Measurements from ENCODE around the gene PRKCSH.
A peak's percentile ranks its signal among the peaks of the same experiment; 100 is the strongest.

PRKCSH gene, protein sequence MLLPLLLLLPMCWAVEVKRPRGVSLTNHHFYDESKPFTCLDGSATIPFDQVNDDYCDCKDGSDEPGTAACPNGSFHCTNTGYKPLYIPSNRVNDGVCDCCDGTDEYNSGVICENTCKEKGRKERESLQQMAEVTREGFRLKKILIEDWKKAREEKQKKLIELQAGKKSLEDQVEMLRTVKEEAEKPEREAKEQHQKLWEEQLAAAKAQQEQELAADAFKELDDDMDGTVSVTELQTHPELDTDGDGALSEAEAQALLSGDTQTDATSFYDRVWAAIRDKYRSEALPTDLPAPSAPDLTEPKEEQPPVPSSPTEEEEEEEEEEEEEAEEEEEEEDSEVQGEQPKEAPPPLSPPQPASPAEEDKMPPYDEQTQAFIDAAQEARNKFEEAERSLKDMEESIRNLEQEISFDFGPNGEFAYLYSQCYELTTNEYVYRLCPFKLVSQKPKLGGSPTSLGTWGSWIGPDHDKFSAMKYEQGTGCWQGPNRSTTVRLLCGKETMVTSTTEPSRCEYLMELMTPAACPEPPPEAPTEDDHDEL

DNA sequence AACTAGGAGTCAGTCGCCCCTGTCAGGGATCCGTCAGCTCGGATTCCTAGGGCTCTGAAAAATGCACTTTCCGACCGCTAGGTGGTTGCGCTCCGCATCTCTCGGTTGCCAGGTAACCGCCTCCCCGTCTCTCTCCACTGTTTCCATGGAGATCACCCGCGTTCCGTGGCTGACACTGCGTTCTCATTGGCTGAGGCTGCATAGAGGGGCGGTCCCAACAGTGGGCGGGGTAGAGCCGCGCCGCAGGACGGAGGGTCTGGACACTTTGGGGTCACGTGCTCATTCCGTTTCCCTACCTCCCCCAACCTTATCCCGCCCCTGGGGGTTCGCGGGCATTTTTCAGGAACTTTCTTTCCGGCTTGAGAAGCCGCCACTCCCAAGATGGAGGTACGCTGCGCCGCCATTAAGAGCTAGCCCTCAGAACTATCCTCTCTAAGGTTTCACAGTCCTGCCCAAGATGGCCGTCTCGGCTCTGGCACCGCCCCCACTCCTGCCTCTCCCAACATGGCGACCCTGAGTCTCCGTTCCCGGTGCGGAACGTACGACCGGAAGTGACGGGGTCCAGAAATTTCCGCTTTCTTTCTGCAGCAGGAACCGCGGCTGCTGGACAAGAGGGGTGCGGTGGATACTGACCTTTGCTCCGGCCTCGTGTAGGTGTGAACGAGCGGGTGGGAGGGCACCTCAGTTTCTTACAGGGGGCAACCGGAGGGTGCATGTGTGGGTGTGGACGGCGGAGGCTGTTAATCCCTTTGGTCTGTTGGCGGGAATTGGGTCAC lies at the start of gene PRKCSH, which contains the start of gene ODAD3:
PRKCSH (plus strand) TSS at position 579 of the 776 bp plus-strand sequence. CDS start 483 bp downstream, outside the sequence.
ODAD3 (minus strand) TSS at position 65 of the 776 bp plus-strand sequence. CDS start 105 bp downstream, outside the sequence.
- peak; percentile 100 for DNase-seq

DNA sequence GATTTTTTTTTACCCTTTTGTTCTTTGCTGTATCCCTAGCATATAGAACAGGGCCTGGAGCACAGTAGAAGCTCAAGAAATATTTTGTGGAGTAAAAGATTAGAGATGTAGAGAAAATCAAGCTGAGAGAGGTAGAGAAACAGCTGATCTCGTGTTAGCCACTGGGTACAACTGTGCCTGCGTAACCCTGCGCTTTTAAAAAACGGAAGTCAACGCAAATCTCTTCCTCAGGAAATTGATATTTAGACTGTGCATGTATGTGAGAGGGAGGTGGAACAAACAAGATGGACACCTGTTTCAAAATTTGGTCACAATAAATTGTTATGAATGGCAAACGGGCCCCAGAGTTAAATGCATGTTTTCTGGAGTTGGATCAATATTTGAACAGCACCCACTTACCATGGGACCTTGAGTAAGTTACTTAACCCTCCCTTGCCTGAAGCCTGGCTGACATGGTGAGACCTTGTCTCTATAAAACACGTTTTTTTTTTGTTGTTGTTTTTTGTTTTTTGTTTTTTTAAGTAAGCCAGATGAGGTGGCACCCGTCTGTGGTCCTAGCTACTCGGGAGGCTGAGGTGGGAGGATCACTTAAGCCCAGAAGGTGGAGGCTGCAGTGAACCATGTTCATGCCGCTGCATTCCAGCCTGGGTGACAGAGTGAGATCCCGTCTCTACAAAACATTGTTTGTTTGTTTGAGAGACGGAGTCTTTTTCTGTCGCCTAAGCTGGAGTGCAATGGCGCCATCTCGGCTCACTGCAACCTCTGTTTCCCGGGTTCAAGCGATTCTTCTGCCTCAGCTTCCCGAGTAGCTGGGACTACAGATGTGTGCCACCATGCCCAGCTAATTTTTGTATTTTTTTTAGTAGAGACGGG lies 48.0 kb upstream of the PRKCSH start:
- DNase-seq, result peak in 1 of 2 donors; percentile 51

DNA sequence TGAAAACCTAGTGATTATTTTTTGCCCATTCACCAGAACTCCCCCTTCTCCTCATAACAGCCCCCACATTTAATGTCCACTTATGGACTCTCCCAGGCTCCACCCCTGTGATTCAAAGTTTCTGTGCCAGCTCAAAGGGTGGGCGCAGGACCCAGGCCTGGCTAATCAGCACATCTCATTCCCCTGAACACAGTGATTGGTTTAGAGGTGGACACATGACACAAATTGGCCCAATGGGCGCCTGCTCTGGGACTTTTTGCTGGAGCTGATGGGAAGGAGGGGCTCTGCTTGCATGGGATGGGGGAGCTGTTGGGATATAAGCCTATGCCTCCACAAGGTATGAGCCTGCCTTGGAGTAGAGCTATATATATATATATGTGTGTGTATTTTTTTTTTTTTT lies 45.1 kb upstream of the PRKCSH start:
- DNase-seq, result no peak

GRCh38 chr19:11390933-11391680 lies 44.3 kb upstream of the PRKCSH start:
- no peak for DNase-seq

GRCh38 chr19:11397089-11397610 lies 38.3 kb upstream of the PRKCSH start:
- no peak for DNase-seq

DNA sequence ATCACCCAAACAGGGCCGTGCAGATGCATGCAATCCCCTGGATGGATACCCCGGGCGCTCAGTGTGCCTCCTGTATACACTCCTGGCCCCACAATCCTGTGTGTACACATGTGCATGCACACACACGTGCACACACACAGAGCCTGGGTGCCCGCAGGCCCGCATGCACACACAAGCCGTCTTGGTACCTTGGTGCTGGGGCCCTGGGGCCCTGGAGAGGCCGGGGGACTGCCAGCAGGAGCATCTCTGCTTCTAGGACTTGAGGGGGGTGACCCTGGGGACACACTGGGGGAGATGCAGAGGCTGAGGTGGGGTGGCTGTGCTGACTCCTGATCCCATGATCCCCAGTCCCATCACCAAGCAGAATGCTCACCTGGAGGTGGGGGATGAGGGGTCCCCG lies 35.8 kb upstream of the PRKCSH start:
- DNase-seq, result no peak

DNA sequence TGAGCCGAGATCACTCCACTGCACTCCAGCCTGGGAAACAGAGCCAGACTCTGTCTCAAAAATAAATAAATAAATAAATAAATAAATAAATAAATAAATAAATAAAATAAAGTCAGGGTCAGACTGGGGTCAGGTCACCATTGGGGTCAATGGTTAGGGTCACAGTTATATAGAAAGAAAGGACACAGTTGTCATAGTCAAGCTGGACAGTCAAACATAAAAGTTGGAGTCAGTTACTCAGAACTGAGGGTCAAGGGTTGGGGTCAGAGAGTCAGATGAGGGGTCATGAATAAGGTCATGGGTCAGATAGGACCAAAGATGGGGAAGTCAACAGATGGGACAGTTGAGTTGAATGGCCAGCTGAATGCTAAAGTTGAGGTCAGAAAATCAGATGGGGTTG lies 34.6 kb upstream of the PRKCSH start:
- no peak for DNase-seq

GRCh38 chr19:11401808-11402543 lies 33.5 kb upstream of the PRKCSH start:
- no peak for DNase-seq

DNA sequence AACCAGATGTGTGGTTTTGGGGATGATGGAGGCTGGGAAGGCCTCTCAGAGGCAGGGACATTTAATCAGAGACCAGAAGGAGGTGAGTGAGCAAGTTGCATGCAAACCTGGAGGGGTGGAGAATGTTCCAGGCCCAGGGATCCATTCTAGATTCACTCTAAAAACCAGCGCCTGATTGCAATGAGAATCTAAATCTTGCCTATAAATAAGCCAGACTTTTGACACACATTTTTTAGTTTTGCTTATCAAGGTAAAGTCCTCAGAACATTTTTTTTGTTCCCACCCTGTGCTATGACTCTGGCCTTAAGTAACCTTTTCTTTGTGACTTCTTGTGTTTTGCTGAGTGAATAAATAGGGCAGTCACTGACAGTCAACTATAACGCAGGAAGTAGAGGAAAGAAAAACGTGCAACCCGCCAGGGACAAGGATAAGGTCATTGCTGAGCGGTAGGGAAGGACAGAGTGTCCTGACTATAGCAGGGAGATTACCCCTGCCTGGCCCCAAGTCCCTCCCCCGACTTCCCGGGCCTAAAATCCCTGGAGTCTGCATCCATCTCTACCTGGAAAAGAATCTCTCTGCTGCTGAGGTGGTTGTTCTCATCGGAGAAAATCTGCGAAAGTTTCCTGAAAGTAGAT lies 30.7 kb upstream of the PRKCSH start:
- no peak for DNase-seq

- DNase-seq, result no peak
Observed at GRCh38 chr19:11405846-11406643, 29.4 kb upstream of the PRKCSH start.

GRCh38 chr19:11406703-11407236 lies 28.7 kb upstream of the PRKCSH start:
- DNase-seq, result peak; percentile 27 to 49

GRCh38 chr19:11408591-11408990 lies 26.8 kb upstream of the PRKCSH start:
- no peak for DNase-seq

GRCh38 chr19:11410682-11411081 lies 24.8 kb upstream of the PRKCSH start:
- DNase-seq, result no peak

DNA sequence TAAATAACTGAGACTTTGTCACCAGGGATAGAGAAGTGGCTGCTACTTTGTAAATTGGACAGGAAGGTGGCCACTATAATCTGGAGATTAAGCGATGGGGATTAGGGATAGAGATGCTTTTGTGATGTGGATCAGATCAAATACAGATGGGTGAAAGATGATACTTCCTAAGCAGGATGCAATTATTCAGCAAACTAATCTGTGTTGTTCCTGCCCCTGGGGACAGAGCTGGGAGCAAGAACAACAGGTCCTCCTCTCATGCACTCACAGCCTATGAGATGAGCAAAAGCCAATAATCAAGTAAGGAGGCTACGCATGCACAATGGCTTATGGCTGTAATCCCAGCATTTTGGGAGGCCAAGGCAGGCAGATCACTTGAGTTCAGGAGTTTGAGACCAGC lies 20.9 kb upstream of the PRKCSH start:
- DNase-seq, result no peak

DNA sequence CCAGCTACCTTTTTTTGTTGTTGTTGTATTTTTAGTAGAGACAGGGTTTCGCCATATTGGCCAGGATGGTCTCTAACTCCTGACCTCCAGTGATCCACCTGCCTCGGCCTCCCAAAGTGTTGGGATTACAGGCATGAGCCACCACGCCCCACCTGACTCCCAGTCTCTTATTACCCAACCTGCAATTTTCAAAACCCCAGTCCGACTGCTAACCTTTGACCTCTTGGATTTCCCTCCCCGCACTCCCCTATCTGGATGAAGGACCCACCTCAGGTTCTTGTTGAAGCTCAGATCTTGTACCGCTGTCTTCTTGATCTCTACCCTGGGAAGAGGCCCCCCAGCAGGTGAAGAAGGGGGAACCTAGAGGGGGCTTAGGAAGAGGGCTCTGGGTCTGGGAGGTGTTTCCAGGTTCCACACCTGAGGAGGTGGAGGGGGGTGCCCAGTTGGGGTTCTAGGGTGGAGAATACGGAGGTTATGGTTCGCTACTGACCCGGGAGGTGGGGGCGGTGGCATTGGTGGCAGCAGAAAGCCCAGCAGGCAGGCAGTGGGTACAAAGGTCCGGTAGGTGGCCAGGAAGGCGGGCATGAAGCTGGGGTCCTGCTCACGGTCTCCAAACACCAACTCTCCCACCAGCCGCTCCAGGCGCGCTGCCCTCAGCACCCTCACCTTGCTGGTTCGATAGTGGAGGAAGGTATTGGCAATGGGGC lies 18.9 kb upstream of the PRKCSH start:
- no peak for DNase-seq

DNA sequence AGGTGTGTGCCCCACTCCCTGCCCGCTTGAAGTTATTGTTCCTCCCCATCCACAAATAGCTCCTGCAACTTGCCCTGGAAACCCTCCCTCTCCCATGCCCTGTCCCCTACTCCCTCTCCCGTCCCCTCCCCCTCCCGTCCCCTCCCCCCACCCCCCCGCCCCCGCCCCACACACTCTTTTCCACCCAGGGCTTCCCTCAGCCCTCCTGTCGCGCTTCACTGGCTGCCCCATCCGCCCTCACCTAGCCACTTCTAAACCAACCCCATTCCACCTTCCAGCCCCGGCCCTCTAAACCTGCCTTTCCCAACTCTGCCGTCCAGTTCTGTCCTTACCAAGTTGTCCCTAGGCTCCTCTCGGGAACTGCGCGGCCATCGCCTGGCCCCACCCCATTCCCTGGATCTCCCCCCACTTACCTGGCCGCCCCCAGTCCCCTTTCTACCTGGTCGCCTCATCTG lies 17.3 kb upstream of the PRKCSH start:
- no peak for DNase-seq

- DNase-seq, result peak in 1 of 2 donors; percentile 16
Observed at GRCh38 chr19:11418549-11419506, 16.6 kb upstream of the PRKCSH start, which contains the start of gene RGL3. RGL3 (minus strand) TSS chr19:11419314; CDS start chr19:11419278, 36 bp downstream.
